ENCODE data around the gene GATC.
"Not testable (repeated sequence)": the region's sequence is repeated elsewhere in the genome, so short reads cannot be mapped to it uniquely, and the experiment has no call there.

Gene GATC

GRCh38 chr12:120437735-120438494 lies 8.3 kb upstream of the GATC start, which contains the start of gene COX6A1:
TSS of gene COX6A1 (plus strand) at chr12:120438113. CDS start at chr12:120438127, 14 bp downstream.
- Histone ChIP-seq H3K9me3 (ENCODE audit: control insufficient read depth, insufficient read depth, low read length) (no peaks in the 10 kb centered on the region), H3K27ac (ENCODE audit: low read depth, low read length) (peak within 1 kb of the TSS; percentile 86)

GRCh38 chr12:120438495-120439198 lies 7.6 kb upstream of the GATC start:
- Histone ChIP-seq H3K4me1 (ENCODE audit: control insufficient read depth, insufficient read depth, low read length) (0 out of 2 replicates have a peak, but pooled peaks cover 3% of the 10 kb centered on the region), H3K27ac (ENCODE audit: low read depth, low read length) (peak overlapping the region; percentile 86), H3K4me3 (ENCODE audit: low read depth, low read length) (peak overlapping the region; percentile 96), H3K9ac (ENCODE audit: low read depth, low read length) (peak overlapping the region; percentile 67; the same call in 1 of the 2 replicates), H3K27me3 (ENCODE audit: control insufficient read depth, insufficient read depth, low read length) (no peaks in the 10 kb centered on the region), H3K9me3 (ENCODE audit: control insufficient read depth, insufficient read depth, low read length) (no peaks in the 10 kb centered on the region), H3K36me3 (ENCODE audit: control insufficient read depth, insufficient read depth, low read length) (peaks cover 30% of the 10 kb centered on the region)

More at GRCh38 chr12:120437735-120438494, 8.3 kb upstream of the GATC start, which contains the start of gene COX6A1:
- Histone ChIP-seq H3K4me3 (ENCODE audit: low read depth, low read length) (peak within 1 kb of the TSS; percentile 96), H3K36me3 (ENCODE audit: control insufficient read depth, insufficient read depth, low read length) (peaks cover 23% of the 10 kb centered on the region), H3K4me1 (ENCODE audit: control insufficient read depth, insufficient read depth, low read length) (0 out of 2 replicates have a peak, but pooled peaks cover 3% of the 10 kb centered on the region), H3K9ac (ENCODE audit: low read depth, low read length) (peak within 1 kb of the TSS; percentile 67; the same call in 1 of the 2 replicates), H3K27me3 (ENCODE audit: control insufficient read depth, insufficient read depth, low read length) (no peaks in the 10 kb centered on the region)

- Histone ChIP-seq H3K36me3 (ENCODE audit: control insufficient read depth, insufficient read depth, low read length) (peaks cover 41% of the 10 kb centered on the region), H3K4me3 (ENCODE audit: low read depth, low read length) (no peak overlapping the region), H3K9ac (ENCODE audit: low read depth, low read length) (no peak overlapping the region), H3K27me3 (ENCODE audit: control insufficient read depth, insufficient read depth, low read length) (no peaks in the 10 kb centered on the region), H3K9me3 (ENCODE audit: control insufficient read depth, insufficient read depth, low read length) (no peaks in the 10 kb centered on the region), H3K4me1 (ENCODE audit: control insufficient read depth, insufficient read depth, low read length) (0 out of 2 replicates have a peak, but pooled peaks cover 3% of the 10 kb centered on the region), H3K27ac (ENCODE audit: low read depth, low read length) (no peak overlapping the region)
Measured at GRCh38 chr12:120439646-120440247, 6.5 kb upstream of the GATC start.

GRCh38 chr12:120444676-120445075 lies 1.6 kb upstream of the GATC start:
- Histone ChIP-seq H3K9ac (ENCODE audit: low read depth, low read length) (no peak overlapping the region), H3K4me1 (ENCODE audit: control insufficient read depth, insufficient read depth, low read length) (0 out of 2 replicates have a peak, but pooled peaks cover 3% of the 10 kb centered on the region), H3K27ac (ENCODE audit: low read depth, low read length) (peak overlapping the region; percentile 18), H3K27me3 (ENCODE audit: control insufficient read depth, insufficient read depth, low read length) (no peaks in the 10 kb centered on the region), H3K4me3 (ENCODE audit: low read depth, low read length) (peak overlapping the region; percentile 99), H3K9me3 (ENCODE audit: control insufficient read depth, insufficient read depth, low read length) (no peaks in the 10 kb centered on the region), H3K36me3 (ENCODE audit: control insufficient read depth, insufficient read depth, low read length) (peaks cover 58% of the 10 kb centered on the region)

GRCh38 chr12:120446844-120447178 lies 567 bp downstream of the GATC start:
- H3K9me3 ChIP-seq (ENCODE audit: control insufficient read depth, insufficient read depth, low read length); H3K4me1 ChIP-seq (ENCODE audit: control insufficient read depth, insufficient read depth, low read length); H3K27me3 ChIP-seq (ENCODE audit: control insufficient read depth, insufficient read depth, low read length): not testable (repeated sequence)
- peak overlapping the region; percentile 87 for H3K27ac ChIP-seq (ENCODE audit: low read depth, low read length)
- H3K9ac ChIP-seq (ENCODE audit: low read depth, low read length), result peak overlapping the region; percentile 95
- peaks cover 53% of the 10 kb centered on the region for H3K36me3 ChIP-seq (ENCODE audit: control insufficient read depth, insufficient read depth, low read length)
- peak overlapping the region; percentile 99 for H3K4me3 ChIP-seq (ENCODE audit: low read depth, low read length)

- Histone ChIP-seq H3K27me3 (ENCODE audit: control insufficient read depth, insufficient read depth, low read length) (no peaks in the 10 kb centered on the region), H3K9me3 (ENCODE audit: control insufficient read depth, insufficient read depth, low read length) (no peaks in the 10 kb centered on the region), H3K4me3 (ENCODE audit: low read depth, low read length) (peak overlapping the region; percentile 99; the same call in 1 of the 2 replicates), H3K27ac (ENCODE audit: low read depth, low read length) (no peak overlapping the region), H3K4me1 (ENCODE audit: control insufficient read depth, insufficient read depth, low read length) (0 out of 2 replicates have a peak, but pooled peaks cover 3% of the 10 kb centered on the region), H3K9ac (ENCODE audit: low read depth, low read length) (no peak overlapping the region), H3K36me3 (ENCODE audit: control insufficient read depth, insufficient read depth, low read length) (peaks cover 57% of the 10 kb centered on the region)
Measured at GRCh38 chr12:120447992-120448391, 1.7 kb downstream of the GATC start.

GRCh38 chr12:120452524-120452923 lies 6.3 kb downstream of the GATC start:
- not testable (repeated sequence) for H3K27ac ChIP-seq (ENCODE audit: low read depth, low read length); H3K4me3 ChIP-seq (ENCODE audit: low read depth, low read length); H3K9me3 ChIP-seq (ENCODE audit: control insufficient read depth, insufficient read depth, low read length); H3K27me3 ChIP-seq (ENCODE audit: control insufficient read depth, insufficient read depth, low read length); H3K9ac ChIP-seq (ENCODE audit: low read depth, low read length); H3K4me1 ChIP-seq (ENCODE audit: control insufficient read depth, insufficient read depth, low read length)
- peaks cover 72% of the 10 kb centered on the region for H3K36me3 ChIP-seq (ENCODE audit: control insufficient read depth, insufficient read depth, low read length)

GRCh38 chr12:120453060-120453750 lies 7.0 kb downstream of the GATC start:
- no peak overlapping the region for H3K9ac ChIP-seq (ENCODE audit: low read depth, low read length)
- peaks cover 72% of the 10 kb centered on the region for H3K36me3 ChIP-seq (ENCODE audit: control insufficient read depth, insufficient read depth, low read length)
- no peak overlapping the region for H3K4me3 ChIP-seq (ENCODE audit: low read depth, low read length)
- no peak overlapping the region for H3K27ac ChIP-seq (ENCODE audit: low read depth, low read length)
- no peaks in the 10 kb centered on the region for H3K9me3 ChIP-seq (ENCODE audit: control insufficient read depth, insufficient read depth, low read length)
- H3K27me3 ChIP-seq (ENCODE audit: control insufficient read depth, insufficient read depth, low read length), result no peaks in the 10 kb centered on the region
- H3K4me1 ChIP-seq (ENCODE audit: control insufficient read depth, insufficient read depth, low read length), result no peaks in the 10 kb centered on the region

- Histone ChIP-seq H3K4me1 (ENCODE audit: control insufficient read depth, insufficient read depth, low read length) (no peaks in the 10 kb centered on the region), H3K27me3 (ENCODE audit: control insufficient read depth, insufficient read depth, low read length) (no peaks in the 10 kb centered on the region), H3K9ac (ENCODE audit: low read depth, low read length) (no peak overlapping the region), H3K36me3 (ENCODE audit: control insufficient read depth, insufficient read depth, low read length) (peaks cover 79% of the 10 kb centered on the region), H3K9me3 (ENCODE audit: control insufficient read depth, insufficient read depth, low read length) (no peaks in the 10 kb centered on the region), H3K27ac (ENCODE audit: low read depth, low read length) (no peak overlapping the region), H3K4me3 (ENCODE audit: low read depth, low read length) (no peak overlapping the region)
Measured at GRCh38 chr12:120453977-120454376, 7.7 kb downstream of the GATC start.

- Histone ChIP-seq H3K4me1 (ENCODE audit: control insufficient read depth, insufficient read depth, low read length) (no peaks in the 10 kb centered on the region), H3K36me3 (ENCODE audit: control insufficient read depth, insufficient read depth, low read length) (peaks cover 80% of the 10 kb centered on the region), H3K9me3 (ENCODE audit: control insufficient read depth, insufficient read depth, low read length) (no peaks in the 10 kb centered on the region), H3K27me3 (ENCODE audit: control insufficient read depth, insufficient read depth, low read length) (no peaks in the 10 kb centered on the region), H3K9ac (ENCODE audit: low read depth, low read length) (no peak overlapping the region), H3K4me3 (ENCODE audit: low read depth, low read length) (no peak overlapping the region), H3K27ac (ENCODE audit: low read depth, low read length) (no peak overlapping the region)
Measured at GRCh38 chr12:120455302-120455701, 9.1 kb downstream of the GATC start.

All from HUES48 (cell line).